Glutamatergic neuron (in vitro differentiated cells): ENCODE measurements around the gene AFG3L2. TPM values are rescaled to one million over a fixed set of nuclear protein-coding genes. Genes with fewer than 3 reads are reported as not detected.
A peak's percentile ranks its signal among the peaks of the same experiment; 100 is the strongest.

ENCODE experiments used
- DNase-seq: peaks from one replicate; pipeline ENCODE4 v3.0.0; 2022
- H3K27ac Mint-ChIP-seq: one replicate; pipeline ENCODE4 v1.8.0; 2020; ENCODE audit warnings: mild to moderate bottlenecking, mixed read lengths, inconsistent platforms; ENCODE audit not compliant: unreplicated experiment
- H3K27me3 Mint-ChIP-seq: one replicate; pipeline ENCODE4 v1.8.0; 2020; ENCODE audit warnings: mild to moderate bottlenecking, moderate library complexity, mixed read lengths, inconsistent platforms; ENCODE audit not compliant: unreplicated experiment
- H3K36me3 Mint-ChIP-seq: one replicate; pipeline ENCODE4 v1.8.0; 2020; ENCODE audit warnings: mild to moderate bottlenecking, mixed read lengths, inconsistent platforms; ENCODE audit not compliant: unreplicated experiment
- H3K4me1 Mint-ChIP-seq: one replicate; pipeline ENCODE4 v1.8.0; 2020; ENCODE audit warnings: mild to moderate bottlenecking, low read depth, mixed read lengths, inconsistent platforms; ENCODE audit not compliant: unreplicated experiment
- H3K4me3 Mint-ChIP-seq: one replicate; pipeline ENCODE4 v1.8.0; 2020; ENCODE audit warnings: mild to moderate bottlenecking, mixed read lengths, inconsistent platforms; ENCODE audit not compliant: unreplicated experiment
- H3K9me3 Mint-ChIP-seq: one replicate; pipeline ENCODE4 v1.8.0; 2020; ENCODE audit warnings: mild to moderate bottlenecking, moderate library complexity, mixed read lengths, inconsistent platforms; ENCODE audit not compliant: unreplicated experiment
- total RNA-seq: library from RNA; stranded (reverse); fragmentation: NEBNext Ultra II Directional; extraction: Animal tissue kit (Norgen Biotek cat#: 25700); gene quantifications from one replicate; pipeline ENCODE4 v1.2.1, GENCODE V29; 2021; ENCODE audit not compliant: unreplicated experiment
- TF ChIP-seq, protein P1 (sequence below): fragments of 200-600 bp; sonication (generic); IDR thresholded peaks from one replicate; pipeline ENCODE4 v1.5.0; 2021; ENCODE audit not compliant: partially characterized antibody, unreplicated experiment

The AFG3L2 gene
- total RNA-seq, 1 donor from 2014 or later, result 46.7 TPM

DNA sequence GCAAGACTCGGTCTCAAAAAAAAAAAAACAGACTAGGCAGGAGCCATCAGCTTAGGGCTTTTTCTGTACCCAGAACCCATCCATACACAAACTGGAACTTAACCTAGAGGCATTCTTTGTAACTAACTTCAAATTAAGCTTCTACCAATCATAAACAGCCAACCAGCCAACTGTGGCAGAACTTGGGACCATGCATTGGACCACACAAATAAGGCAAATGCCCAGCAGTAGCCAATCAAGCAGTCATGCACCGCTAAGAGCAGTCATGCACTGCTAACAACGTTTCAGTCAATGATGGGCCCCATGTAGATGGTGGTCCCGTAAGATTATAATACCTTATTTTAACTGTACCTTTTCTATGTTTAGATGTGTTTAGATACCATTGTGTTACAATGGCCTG lies 46.3 kb downstream of the AFG3L2 start:
- DNase-seq, result no peak
- Mint-ChIP-seq H3K4me3 (no peak overlapping the region), H3K27me3 (peaks cover 3% of the 10 kb centered on the region), H3K27ac (no peak overlapping the region), H3K4me1 (peaks cover 8% of the 10 kb centered on the region), H3K36me3 (peaks cover 4% of the 10 kb centered on the region), H3K9me3 (peaks cover 6% of the 10 kb centered on the region)
- TF ChIP-seq, protein P1, sequence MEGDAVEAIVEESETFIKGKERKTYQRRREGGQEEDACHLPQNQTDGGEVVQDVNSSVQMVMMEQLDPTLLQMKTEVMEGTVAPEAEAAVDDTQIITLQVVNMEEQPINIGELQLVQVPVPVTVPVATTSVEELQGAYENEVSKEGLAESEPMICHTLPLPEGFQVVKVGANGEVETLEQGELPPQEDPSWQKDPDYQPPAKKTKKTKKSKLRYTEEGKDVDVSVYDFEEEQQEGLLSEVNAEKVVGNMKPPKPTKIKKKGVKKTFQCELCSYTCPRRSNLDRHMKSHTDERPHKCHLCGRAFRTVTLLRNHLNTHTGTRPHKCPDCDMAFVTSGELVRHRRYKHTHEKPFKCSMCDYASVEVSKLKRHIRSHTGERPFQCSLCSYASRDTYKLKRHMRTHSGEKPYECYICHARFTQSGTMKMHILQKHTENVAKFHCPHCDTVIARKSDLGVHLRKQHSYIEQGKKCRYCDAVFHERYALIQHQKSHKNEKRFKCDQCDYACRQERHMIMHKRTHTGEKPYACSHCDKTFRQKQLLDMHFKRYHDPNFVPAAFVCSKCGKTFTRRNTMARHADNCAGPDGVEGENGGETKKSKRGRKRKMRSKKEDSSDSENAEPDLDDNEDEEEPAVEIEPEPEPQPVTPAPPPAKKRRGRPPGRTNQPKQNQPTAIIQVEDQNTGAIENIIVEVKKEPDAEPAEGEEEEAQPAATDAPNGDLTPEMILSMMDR, result no peak

DNA sequence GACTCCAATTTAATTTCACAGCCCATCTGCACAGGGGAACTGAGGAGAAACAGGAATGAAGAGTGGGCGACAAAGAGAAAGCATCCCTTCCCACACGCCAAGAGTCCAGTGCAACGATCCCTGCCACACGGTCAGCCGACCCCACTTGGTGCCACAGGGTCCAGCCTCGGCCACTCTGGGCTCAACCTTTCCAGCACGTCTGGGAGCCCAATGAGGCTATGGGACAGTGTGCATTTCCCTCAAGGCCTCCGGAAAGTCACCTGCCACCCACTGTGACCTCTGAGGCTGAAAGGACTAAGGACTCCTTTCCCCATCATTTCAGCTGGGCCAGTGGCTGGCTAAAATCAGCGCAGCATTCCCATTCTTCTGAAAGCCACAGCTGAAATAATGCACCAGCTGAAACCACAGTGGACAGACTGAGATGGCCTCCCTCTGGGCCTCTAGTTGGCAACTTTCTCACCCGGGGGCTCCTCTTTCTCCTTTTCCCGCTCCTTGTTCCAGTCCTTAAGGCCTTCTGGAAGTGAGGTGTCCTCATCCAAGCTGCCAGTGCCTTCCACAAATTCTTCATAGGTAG lies 47.8 kb downstream of the AFG3L2 start:
- peaks cover 4% of the 10 kb centered on the region for H3K36me3 Mint-ChIP-seq
- H3K27me3 Mint-ChIP-seq, result peaks cover 3% of the 10 kb centered on the region
- peaks cover 4% of the 10 kb centered on the region for H3K4me1 Mint-ChIP-seq
- peaks cover 6% of the 10 kb centered on the region for H3K9me3 Mint-ChIP-seq
- no peak overlapping the region for H3K4me3 Mint-ChIP-seq
- DNase-seq, result no peak
- no peak overlapping the region for H3K27ac Mint-ChIP-seq
- TF ChIP-seq, protein P1, result no peak

DNA sequence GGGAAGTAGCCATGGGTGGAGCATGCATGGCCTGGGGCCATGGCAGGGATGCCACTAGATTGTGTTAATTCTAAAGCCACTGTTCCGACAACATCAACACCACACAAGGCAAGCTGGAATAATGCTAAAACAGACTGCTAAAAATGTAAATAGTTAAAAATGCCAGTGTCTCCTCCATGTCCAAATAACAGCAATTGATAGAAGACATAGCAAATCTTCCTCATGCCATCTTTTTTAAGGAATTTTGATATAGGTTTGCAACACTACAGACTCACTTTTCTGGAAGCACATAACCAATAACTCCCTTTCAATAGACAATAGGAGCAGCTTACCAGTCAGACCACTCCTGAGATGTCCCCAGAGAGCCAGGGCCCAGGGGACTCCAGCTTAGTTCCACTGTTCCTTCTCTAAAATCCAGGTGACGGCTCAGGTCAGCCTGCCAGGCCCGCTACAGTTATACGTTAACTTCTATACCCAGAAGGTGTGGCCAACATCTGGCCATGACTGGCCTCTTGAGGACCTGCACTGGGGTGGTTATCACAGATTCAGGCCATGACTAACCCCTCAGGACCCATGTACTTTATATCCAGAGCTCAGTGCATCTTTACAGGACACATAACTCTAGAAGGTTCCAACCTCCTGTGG lies 48.7 kb downstream of the AFG3L2 start:
- DNase-seq, result no peak
- peaks cover 3% of the 10 kb centered on the region for H3K27me3 Mint-ChIP-seq
- H3K4me3 Mint-ChIP-seq, result no peak overlapping the region
- H3K36me3 Mint-ChIP-seq, result peaks cover 4% of the 10 kb centered on the region
- H3K27ac Mint-ChIP-seq, result peak overlapping the region; percentile 62
- TF ChIP-seq, protein P1, result no peak
- H3K4me1 Mint-ChIP-seq, result peaks cover 3% of the 10 kb centered on the region
- H3K9me3 Mint-ChIP-seq, result peaks cover 6% of the 10 kb centered on the region

DNA sequence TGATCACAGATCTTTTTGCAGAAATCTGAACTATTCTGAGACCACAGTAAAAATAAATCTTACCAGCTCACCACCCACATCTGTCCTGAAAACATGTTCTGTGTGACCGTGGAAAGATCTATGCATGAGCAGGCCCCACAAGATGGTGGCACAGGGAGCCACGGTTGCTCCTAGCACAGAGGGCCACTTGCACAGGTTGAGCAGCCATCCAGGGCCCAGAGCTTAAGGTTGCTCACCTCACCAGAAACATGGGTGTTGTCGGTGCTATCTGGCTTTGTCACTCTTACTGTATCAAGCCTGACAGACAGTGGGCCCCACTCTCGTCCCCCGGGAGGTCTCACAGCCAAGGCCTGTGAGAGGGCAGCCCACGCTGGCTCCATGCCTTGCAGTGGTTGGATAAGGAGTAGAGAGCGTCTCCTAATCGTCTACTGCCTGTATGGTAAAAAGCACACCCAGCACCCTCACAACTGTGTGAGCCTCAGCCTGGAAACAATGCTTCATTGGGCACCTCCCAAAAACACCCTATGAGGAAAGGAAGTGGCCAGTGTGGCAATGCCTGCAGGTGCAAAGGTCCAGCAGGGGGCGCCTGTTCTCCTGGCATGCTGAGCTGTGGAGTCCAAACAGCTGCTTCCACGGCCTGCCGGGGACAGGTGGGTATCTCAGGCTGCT lies 49.4 kb downstream of the AFG3L2 start:
- TF ChIP-seq, protein P1, result peak; percentile 83
- H3K36me3 Mint-ChIP-seq, result peaks cover 4% of the 10 kb centered on the region
- peak overlapping the region; percentile 62 for H3K27ac Mint-ChIP-seq
- no peak overlapping the region for H3K4me3 Mint-ChIP-seq
- H3K9me3 Mint-ChIP-seq, result peaks cover 6% of the 10 kb centered on the region
- DNase-seq, result peak; percentile 91
- H3K4me1 Mint-ChIP-seq, result peaks cover 3% of the 10 kb centered on the region
- peaks cover 3% of the 10 kb centered on the region for H3K27me3 Mint-ChIP-seq
